ENCODE measurements around the gene CHURC1.

CHURC1 gene

GRCh38 chr14:64958743-64959142 lies 44.5 kb downstream of the CHURC1 start:
- FAIRE-seq: no peak

GRCh38 chr14:64960762-64961276 lies 46.6 kb downstream of the CHURC1 start:
- no peak for FAIRE-seq

GRCh38 chr14:64963611-64964010 lies 49.4 kb downstream of the CHURC1 start:
- FAIRE-seq: no peak

- no peak for FAIRE-seq
Measured at GRCh38 chr14:64965356-64966000, 51.2 kb downstream of the CHURC1 start.

- no peak for FAIRE-seq
Measured at GRCh38 chr14:64966976-64967375, 52.7 kb downstream of the CHURC1 start.

GRCh38 chr14:64968167-64968566 lies 53.9 kb downstream of the CHURC1 start:
- no peak for FAIRE-seq

- no peak for FAIRE-seq
Measured at GRCh38 chr14:64968651-64969050, 54.4 kb downstream of the CHURC1 start.

- no peak for FAIRE-seq
Measured at GRCh38 chr14:64970041-64970440, 55.8 kb downstream of the CHURC1 start.

GRCh38 chr14:64970776-64971477 lies 56.7 kb downstream of the CHURC1 start:
- no peak for FAIRE-seq

GRCh38 chr14:64971491-64971942 lies 57.3 kb downstream of the CHURC1 start:
- no peak for FAIRE-seq

GRCh38 chr14:64971943-64972791 lies 57.9 kb downstream of the CHURC1 start, which contains the start of gene RAB15:
RAB15 (minus strand) TSS chr14:64972336; CDS start chr14:64972076, 260 bp downstream.
- FAIRE-seq: no peak

GRCh38 chr14:64973026-64973442 lies 58.8 kb downstream of the CHURC1 start:
- FAIRE-seq: no peak

- FAIRE-seq: no peak
Measured at GRCh38 chr14:64973826-64974225, 59.6 kb downstream of the CHURC1 start.

- FAIRE-seq: no peak
Measured at GRCh38 chr14:64974563-64974962, 60.3 kb downstream of the CHURC1 start.

GRCh38 chr14:64979336-64980074 lies 65.2 kb downstream of the CHURC1 start:
- FAIRE-seq: no peak

GRCh38 chr14:64983439-64984310 lies 69.4 kb downstream of the CHURC1 start:
- peak; percentile 49 for FAIRE-seq
